ENCODE measurements around the gene KLHL10.

- TF ChIP-seq, protein P1, sequence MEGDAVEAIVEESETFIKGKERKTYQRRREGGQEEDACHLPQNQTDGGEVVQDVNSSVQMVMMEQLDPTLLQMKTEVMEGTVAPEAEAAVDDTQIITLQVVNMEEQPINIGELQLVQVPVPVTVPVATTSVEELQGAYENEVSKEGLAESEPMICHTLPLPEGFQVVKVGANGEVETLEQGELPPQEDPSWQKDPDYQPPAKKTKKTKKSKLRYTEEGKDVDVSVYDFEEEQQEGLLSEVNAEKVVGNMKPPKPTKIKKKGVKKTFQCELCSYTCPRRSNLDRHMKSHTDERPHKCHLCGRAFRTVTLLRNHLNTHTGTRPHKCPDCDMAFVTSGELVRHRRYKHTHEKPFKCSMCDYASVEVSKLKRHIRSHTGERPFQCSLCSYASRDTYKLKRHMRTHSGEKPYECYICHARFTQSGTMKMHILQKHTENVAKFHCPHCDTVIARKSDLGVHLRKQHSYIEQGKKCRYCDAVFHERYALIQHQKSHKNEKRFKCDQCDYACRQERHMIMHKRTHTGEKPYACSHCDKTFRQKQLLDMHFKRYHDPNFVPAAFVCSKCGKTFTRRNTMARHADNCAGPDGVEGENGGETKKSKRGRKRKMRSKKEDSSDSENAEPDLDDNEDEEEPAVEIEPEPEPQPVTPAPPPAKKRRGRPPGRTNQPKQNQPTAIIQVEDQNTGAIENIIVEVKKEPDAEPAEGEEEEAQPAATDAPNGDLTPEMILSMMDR (IDR thresholded peaks at IDR 0.05; ENCODE audit: low read length): peak; percentile 40; the same call in 1 of the 2 replicates
- TF ChIP-seq EZH2 (IDR thresholded peaks at IDR 0.05; ENCODE audit: borderline replicate concordance, low read length): no peak
These were observed 48.1 kb downstream of the KLHL10 start for GRCh38 chr17:41885733-41886132.
